Suprapubic skin (tissue), 4 donors: Measurements from ENCODE around the gene SHC3. TPM values are rescaled to one million over a fixed set of nuclear protein-coding genes. Genes with fewer than 3 reads are reported as not detected.

Experiments used
- DNase-seq, 2 donors: peaks; one replicate each; pipeline ENCODE4 v3.0.0-alpha.2; 2019; ENCODE audit warnings: low spot score in 2 of 2
- H3K27ac ChIP-seq: fragments of 200-600 bp; sonication (generic); one replicate; pipeline ENCODE4 v1.5.1; 2019
- H3K27me3 ChIP-seq: fragments of 200-600 bp; sonication (generic); one replicate; pipeline ENCODE4 v1.5.1; 2019
- H3K36me3 ChIP-seq: fragments of 200-600 bp; sonication (generic); one replicate; pipeline ENCODE4 v1.5.1; 2019
- H3K4me1 ChIP-seq: fragments of 200-600 bp; sonication (generic); one replicate; pipeline ENCODE4 v1.5.1; 2019
- H3K4me3 ChIP-seq: fragments of 200-600 bp; sonication (generic); one replicate; pipeline ENCODE4 v1.5.1; 2019; ENCODE audit warnings: mild to moderate bottlenecking
- H3K9me3 ChIP-seq: fragments of 200-600 bp; sonication (generic); one replicate; pipeline ENCODE4 v1.5.1; 2019
- EP300 ChIP-seq: sonication (generic); formaldehyde crosslinking; IDR thresholded peaks from one replicate; pipeline ENCODE4 v1.6.1; 2017; ENCODE audit warnings: antibody characterized with exemption
- POLR2A ChIP-seq, 2 donors: fragments of 450-650 bp; IDR thresholded peaks; one replicate each; pipeline ENCODE4 v1.6.1; 2017; ENCODE audit warnings: antibody characterized with exemption in 2 of 2, mild to moderate bottlenecking in 2 of 2, moderate library complexity in 2 of 2
- POLR2AphosphoS5 ChIP-seq, 3 donors: sonication (generic); formaldehyde crosslinking; IDR thresholded peaks; one replicate each; pipeline ENCODE4 v1.6.1; 2017; ENCODE audit warnings: antibody characterized with exemption in 3 of 3
- WGBS: methylation state at CpG from one replicate; pipeline ENCODE4 v1.1.5; 2018; 5-methylcytosine and 5-hydroxymethylcytosine counted together
- total RNA-seq, 4 donors: library from RNA; depleted of rRNA; stranded (reverse); fragments of >200 nt; gene quantifications; one replicate each; pipeline ENCODE4 v1.1.0, GENCODE V29; 2016
- TF ChIP-seq, protein P1 (sequence below), 2 donors: fragments of 200-600 bp in 1 of 2; fragments of 450-650 bp in 1 of 2; sonication (generic) in 1 of 2; IDR thresholded peaks; one replicate each; pipeline ENCODE4 v1.5.1; 2016 to 2019; ENCODE audit warnings: antibody characterized with exemption in 2 of 2, mild to moderate bottlenecking in 1 of 2, moderate library complexity in 1 of 2

The SHC3 gene
- total RNA-seq, 4 donors from 2014 or later = 1.7 to 6.0 (median 3.2) TPM

DNA sequence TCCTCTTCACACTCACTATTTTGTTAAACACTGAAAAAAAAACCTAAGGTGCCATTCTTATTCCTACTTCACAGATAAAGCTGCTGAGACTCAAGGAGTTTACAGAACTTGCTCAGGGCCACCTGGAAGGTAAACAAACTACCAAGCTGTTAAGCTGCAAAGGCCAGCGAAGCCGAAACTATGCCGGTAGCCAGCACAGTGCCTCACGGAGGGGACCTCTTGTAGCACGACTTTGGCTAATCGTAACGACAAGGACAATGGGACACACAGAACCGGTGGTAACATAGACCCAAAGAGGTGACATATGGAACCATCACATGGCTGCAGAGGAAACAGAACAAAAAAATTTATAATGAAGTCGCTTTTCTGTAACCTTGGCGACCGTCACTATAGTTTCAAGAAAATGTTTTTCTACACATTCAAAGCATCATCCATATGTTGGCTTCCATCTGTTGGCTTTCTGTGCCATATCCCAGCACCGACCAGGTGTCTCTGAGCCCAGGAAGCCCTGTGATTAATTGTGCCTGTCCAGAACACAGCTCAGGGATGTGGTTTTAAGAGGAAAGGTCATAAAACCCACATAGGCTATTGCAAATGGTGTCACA lies 127.1 kb downstream of the SHC3 start:
- Histone ChIP-seq H3K27me3 (no peaks in the 10 kb centered on the region), H3K4me1 (peaks cover 2% of the 10 kb centered on the region), H3K27ac (no peak overlapping the region), H3K9me3 (no peaks in the 10 kb centered on the region), H3K36me3 (no peaks in the 10 kb centered on the region), H3K4me3 (no peak overlapping the region)
- no peak for TF ChIP-seq POLR2A (IDR thresholded peaks at IDR 0.05)
- no peak for TF ChIP-seq EP300
- TF ChIP-seq, protein P1, sequence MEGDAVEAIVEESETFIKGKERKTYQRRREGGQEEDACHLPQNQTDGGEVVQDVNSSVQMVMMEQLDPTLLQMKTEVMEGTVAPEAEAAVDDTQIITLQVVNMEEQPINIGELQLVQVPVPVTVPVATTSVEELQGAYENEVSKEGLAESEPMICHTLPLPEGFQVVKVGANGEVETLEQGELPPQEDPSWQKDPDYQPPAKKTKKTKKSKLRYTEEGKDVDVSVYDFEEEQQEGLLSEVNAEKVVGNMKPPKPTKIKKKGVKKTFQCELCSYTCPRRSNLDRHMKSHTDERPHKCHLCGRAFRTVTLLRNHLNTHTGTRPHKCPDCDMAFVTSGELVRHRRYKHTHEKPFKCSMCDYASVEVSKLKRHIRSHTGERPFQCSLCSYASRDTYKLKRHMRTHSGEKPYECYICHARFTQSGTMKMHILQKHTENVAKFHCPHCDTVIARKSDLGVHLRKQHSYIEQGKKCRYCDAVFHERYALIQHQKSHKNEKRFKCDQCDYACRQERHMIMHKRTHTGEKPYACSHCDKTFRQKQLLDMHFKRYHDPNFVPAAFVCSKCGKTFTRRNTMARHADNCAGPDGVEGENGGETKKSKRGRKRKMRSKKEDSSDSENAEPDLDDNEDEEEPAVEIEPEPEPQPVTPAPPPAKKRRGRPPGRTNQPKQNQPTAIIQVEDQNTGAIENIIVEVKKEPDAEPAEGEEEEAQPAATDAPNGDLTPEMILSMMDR (IDR thresholded peaks at IDR 0.05) = no peak
- TF ChIP-seq POLR2AphosphoS5 (IDR thresholded peaks at IDR 0.05) = no peak
- WGBS = 93% methylated on average over 12 of the region's 12 CpGs
- DNase-seq = no peak

DNA sequence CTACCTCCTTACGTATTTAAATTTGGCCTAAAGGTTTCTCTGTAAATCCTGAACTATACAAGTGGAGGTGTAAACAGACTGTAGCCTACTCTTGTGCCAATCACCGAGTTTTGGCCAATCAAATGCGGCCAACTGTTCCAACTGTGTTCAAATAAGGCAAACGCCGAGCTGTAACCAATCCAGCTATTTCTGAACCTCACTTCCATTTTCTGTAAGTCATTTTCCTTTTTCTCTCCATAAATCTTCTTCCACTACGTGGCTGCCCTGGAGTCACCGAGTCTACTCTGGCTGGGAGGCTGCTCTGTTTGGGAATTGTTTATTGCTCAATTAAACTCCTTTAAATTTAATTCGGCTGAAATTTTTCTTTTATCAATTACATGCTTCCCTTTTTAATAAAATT lies 129.0 kb downstream of the SHC3 start:
- WGBS = 76% methylated on average over 8 of the region's 8 CpGs

DNA sequence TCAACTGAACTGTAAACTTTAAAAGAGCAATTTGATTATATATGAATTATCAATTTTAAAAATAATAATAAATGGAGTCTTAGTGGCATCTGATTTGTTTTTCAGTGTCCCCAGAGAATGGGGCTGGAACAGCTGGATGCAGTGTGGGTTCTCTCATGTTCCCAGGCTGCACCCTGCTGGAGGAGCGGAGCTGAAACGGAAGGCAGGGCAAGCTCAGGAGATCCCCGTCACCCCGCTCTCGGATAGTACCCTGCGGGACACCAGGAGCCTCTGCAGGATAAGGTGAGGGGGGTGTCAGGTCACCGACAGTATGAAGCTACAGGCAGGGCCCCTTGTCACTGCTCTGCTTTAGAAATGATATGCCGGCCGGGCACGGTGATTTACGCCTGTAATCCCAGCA lies 130.0 kb downstream of the SHC3 start:
- Histone ChIP-seq H3K9me3 (no peaks in the 10 kb centered on the region), H3K27ac (no peak overlapping the region), H3K4me1 (peaks cover 5% of the 10 kb centered on the region), H3K36me3 (no peaks in the 10 kb centered on the region), H3K27me3 (no peaks in the 10 kb centered on the region), H3K4me3 (no peak overlapping the region)
- TF ChIP-seq POLR2A (IDR thresholded peaks at IDR 0.05) = no peak
- no peak for TF ChIP-seq POLR2AphosphoS5 (IDR thresholded peaks at IDR 0.05)
- TF ChIP-seq EP300 = no peak
- TF ChIP-seq, protein P1 (IDR thresholded peaks at IDR 0.05) = no peak
- DNase-seq = no peak
- WGBS = 84% methylated on average over 7 of the region's 11 CpGs

More for the DNA sequence above, 129.0 kb downstream of the SHC3 start:
- no peaks in the 10 kb centered on the region for H3K9me3 ChIP-seq
- no peaks in the 10 kb centered on the region for H3K36me3 ChIP-seq
- no peak for TF ChIP-seq EP300
- TF ChIP-seq, protein P1 (IDR thresholded peaks at IDR 0.05) = no peak
- TF ChIP-seq POLR2AphosphoS5 (IDR thresholded peaks at IDR 0.05) = no peak
- no peak for TF ChIP-seq POLR2A (IDR thresholded peaks at IDR 0.05)
- H3K4me3 ChIP-seq = no peak overlapping the region
- no peaks in the 10 kb centered on the region for H3K27me3 ChIP-seq
- H3K4me1 ChIP-seq = peaks cover 5% of the 10 kb centered on the region
- H3K27ac ChIP-seq = no peak overlapping the region
- no peak for DNase-seq

DNA sequence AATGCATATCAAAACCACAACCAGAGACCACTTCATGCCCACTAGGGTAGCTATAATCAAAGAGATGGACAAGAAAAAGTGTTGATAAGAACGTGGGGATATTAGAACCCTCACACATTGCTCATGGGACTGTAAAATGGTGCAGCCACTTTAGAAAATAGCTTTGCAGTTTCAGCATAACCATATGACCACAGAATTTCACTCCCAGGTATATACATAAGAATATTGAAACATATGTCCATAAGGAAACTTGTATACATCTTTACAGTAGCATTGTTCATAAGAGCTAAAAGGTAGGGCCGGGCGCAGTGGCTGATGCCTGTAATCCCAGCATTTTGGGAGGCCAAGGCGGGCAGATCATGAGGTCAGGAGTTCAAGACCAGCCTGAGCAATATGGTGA lies 131.0 kb downstream of the SHC3 start:
- Histone ChIP-seq H3K36me3 (no peaks in the 10 kb centered on the region), H3K27me3 (no peaks in the 10 kb centered on the region), H3K4me3 (no peak overlapping the region), H3K9me3 (no peaks in the 10 kb centered on the region), H3K4me1 (peaks cover 5% of the 10 kb centered on the region), H3K27ac (no peak overlapping the region)
- TF ChIP-seq POLR2A (IDR thresholded peaks at IDR 0.05) (no peak), EP300 (no peak), POLR2AphosphoS5 (IDR thresholded peaks at IDR 0.05) (no peak)
- TF ChIP-seq, protein P1 (IDR thresholded peaks at IDR 0.05) = no peak
- no peak for DNase-seq
- 96% methylated on average over 4 of the region's 4 CpGs for WGBS

DNA sequence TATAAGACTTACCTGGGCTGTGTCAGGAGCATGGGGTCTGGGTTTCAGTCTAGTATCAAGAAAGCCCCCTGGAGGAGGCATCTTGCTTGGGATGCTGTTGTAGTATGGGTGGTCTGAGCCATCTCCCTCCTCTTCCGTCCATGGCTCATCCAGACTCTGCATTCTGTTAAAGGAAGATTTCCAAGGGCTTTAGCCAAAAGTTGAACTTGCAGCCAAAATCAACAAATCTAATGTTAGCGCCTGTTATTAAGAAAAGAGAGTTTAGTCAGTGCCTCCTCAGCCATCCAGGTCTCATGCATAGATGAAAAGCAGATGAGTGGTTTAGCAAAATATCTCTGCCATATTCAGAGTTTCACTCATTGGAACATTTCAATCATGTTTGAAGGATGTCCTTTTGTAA lies 131.8 kb downstream of the SHC3 start:
- Histone ChIP-seq H3K27ac (no peak overlapping the region), H3K4me1 (peaks cover 5% of the 10 kb centered on the region), H3K9me3 (no peaks in the 10 kb centered on the region), H3K4me3 (no peak overlapping the region), H3K27me3 (no peaks in the 10 kb centered on the region), H3K36me3 (no peaks in the 10 kb centered on the region)
- DNase-seq = no peak
- WGBS = 58% methylated on average over 2 of the region's 2 CpGs
- no peak for TF ChIP-seq POLR2AphosphoS5 (IDR thresholded peaks at IDR 0.05)
- TF ChIP-seq POLR2A (IDR thresholded peaks at IDR 0.05) = no peak
- TF ChIP-seq, protein P1 (IDR thresholded peaks at IDR 0.05) = no peak
- no peak for TF ChIP-seq EP300
